HG03108 (cell line): ENCODE results near the gene CNPPD1.

Experiments
- ATAC-seq: cut with Tn5 transposase; IDR thresholded peaks from one replicate; pipeline ENCODE4 v1.9.1; 2021; ENCODE audit warnings: moderate library complexity; ENCODE audit not compliant: unreplicated experiment

CNPPD1 gene

GRCh38 chr2:219176818-219177551 is at the start of gene CNPPD1:
TSS of gene CNPPD1 (minus strand) at chr2:219176925. CDS start at chr2:219176828, 97 bp downstream.
- peak; percentile 64 for ATAC-seq

- no peak for ATAC-seq
These were observed 48.6 kb upstream of the CNPPD1 start for GRCh38 chr2:219225350-219225749.

DNA sequence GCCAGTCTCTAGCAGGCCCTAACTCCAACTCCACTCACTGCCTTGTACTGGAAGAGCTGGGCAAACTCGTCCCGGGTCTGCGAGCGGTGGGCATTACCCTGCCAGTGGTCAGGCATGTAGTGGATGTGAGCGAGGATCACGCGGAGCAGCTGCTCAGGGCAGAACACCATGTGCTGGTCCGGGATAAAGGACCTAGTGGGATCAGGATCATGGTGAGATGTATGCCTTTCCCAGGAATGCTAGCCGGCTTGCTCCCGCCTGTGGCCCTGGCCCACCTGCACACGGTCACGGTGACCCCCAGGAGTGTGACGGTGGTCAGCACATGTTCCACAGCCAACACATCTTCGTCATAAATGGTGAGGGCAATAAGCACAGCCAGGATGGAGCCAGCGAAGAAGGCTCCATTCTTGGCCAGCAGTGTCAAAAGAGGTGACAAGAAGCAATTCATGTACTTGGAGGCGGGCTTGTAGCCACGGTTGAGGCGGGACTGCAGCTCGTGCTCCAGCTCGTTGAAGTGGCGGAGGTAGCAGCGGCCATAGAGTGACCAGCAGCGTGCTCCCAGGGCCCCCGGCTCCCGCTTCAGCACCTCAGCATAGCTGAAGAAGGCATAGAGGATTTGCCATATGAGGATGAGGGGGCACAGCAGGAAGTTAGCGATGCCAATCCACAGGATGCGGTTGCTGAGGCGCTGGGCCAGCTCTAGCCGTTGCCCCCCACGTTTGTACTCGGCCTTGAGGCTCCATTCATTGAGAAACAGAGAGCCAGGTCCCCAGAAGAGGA is 47.3 kb upstream of the CNPPD1 start:
- ATAC-seq, result no peak

- no peak for ATAC-seq
These were observed 45.3 kb upstream of the CNPPD1 start for GRCh38 chr2:219221957-219222518.

GRCh38 chr2:219220652-219221402 is 44.1 kb upstream of the CNPPD1 start:
- ATAC-seq, result no peak

- no peak for ATAC-seq
These were observed 43.2 kb upstream of the CNPPD1 start for GRCh38 chr2:219219784-219220532.

DNA sequence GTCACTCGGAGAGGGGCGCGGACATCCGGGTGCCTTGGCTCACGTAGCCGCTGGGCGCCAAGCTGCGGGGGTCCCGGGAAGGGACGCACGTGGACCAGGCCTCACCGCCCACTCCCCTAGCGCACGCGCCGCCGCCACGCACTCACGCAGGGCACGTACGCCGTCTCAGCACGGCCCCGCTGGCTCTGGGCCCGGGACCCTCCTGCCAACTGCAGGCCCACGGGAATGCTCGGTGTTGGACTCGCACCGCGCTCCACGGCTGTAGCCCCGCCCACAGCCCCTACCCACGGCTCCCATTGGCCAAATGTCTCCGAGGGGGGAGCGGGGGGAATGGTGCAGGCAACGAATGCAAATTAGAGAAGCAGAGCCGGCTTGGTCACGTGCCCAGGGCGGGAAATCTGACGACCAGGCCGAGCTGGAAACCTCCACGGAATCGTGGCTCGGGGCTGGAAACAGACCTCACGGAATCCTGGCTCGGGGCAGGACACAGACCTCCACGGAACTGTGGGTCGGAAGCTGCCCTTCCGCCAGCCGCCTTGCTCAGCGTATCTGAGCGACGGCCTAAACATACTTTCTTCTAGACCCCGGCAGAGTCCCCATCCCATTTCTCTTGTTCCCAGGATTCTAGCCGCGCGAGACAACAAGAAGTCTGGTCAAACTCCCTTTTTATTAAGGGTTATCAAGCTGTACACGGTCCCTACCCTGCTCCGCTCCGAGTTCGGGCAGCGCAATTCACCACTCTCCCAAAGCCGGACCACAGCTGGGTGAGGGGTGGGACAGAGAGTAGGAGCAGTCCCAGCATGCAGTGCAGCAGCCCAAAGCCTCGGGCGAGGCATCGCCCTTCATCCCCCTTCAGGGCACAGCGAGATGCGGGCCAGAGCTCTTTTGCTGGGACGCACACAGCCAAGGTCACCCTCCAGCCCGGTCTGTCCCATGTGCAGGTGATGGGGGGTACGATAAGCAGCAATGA is 42.3 kb upstream of the CNPPD1 start, which contains the start of gene ABCB6:
Gene ABCB6, minus strand, starts transcription at position 227 of the 970 bp plus-strand sequence. CDS start 285 bp downstream, outside the sequence.
- peak; percentile 68 for ATAC-seq

GRCh38 chr2:219218217-219218731 is 41.5 kb upstream of the CNPPD1 start:
- peak; percentile 19 for ATAC-seq

- ATAC-seq, result no peak
These were observed 39.8 kb upstream of the CNPPD1 start for GRCh38 chr2:219216535-219216915.

- no peak for ATAC-seq
These were observed 39.3 kb upstream of the CNPPD1 start for GRCh38 chr2:219215871-219216534.

DNA sequence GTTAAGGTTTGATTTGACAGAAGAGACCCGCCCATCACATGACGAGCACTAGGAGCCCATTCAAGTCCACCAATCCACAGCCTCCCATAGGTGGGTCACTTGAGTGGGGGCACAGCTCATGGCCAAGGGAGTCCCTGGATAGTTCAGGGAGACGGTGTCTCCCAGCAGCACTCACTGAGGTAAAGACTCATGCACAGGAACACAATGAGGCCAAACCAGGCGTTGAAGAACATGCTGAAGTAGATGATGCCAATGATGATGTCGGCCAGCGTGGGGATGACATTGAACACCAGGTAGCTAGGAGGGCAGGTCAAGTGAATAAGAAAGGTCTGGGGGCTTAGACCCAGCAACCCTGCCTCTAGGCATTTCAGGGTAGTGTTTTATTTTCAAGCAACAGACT is 38.1 kb upstream of the CNPPD1 start:
- ATAC-seq, result no peak

- ATAC-seq, result no peak
These were observed 37.4 kb upstream of the CNPPD1 start for GRCh38 chr2:219214141-219214540.

- ATAC-seq, result no peak
These were observed 36.9 kb upstream of the CNPPD1 start for GRCh38 chr2:219213486-219214071.

- no peak for ATAC-seq
These were observed 36.3 kb upstream of the CNPPD1 start for GRCh38 chr2:219213026-219213415.

DNA sequence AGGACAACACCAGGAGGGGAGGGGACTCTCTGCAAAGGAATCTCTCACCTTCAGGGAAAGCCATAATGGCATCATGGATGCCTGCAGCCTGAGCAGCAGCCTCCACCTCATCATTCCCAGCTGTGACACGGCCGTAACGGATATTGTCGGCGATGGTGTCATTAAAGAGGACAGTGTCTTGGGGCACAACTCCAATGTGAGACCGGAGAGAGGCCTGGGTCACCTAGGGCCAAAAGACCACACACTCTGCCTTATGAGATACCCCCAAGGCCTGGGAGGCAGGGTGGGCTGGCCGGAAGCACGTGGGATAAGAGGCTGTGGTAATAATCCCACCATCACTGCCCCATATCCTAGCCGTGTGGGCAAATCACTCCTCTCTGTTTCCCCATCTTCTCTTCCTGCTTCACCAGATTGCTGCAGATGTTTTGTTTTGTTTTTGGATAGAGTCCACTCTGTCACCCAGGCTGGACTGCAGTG is 34.2 kb upstream of the CNPPD1 start:
- no peak for ATAC-seq

DNA sequence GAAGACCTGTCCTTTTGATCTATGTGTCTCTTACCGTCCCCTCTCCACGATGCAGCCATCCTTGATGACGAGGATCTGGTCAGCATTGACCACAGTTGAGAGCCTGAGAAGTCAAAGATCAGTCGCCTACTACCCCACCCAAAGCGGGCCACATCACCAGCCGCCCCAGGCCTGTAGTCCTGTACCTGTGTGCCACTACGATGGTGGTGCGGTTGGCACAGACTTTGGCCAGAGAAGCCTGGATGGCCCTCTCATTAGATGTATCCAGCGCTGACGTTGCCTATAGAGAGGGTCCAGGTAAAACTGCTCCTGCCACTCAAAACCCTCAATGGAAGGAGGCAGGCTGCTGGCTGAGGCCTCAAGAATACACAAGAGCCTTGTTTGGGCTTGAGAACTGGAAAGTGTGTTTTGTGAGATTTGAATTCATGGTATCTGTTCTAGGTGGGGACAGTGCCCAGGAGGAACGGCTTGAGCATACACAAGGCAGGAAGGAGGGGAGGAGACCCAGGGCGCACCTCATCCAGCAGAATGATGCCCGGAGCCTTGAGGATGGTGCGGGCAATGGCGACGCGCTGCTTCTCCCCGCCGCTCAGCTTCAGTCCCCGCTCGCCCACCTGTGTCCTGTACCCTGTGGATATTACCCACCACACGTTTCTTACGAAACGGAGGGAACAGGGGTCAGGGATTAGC is 33.6 kb upstream of the CNPPD1 start:
- ATAC-seq, result no peak
